ENCODE measurements around the gene TXNDC11.

TXNDC11 gene

DNA sequence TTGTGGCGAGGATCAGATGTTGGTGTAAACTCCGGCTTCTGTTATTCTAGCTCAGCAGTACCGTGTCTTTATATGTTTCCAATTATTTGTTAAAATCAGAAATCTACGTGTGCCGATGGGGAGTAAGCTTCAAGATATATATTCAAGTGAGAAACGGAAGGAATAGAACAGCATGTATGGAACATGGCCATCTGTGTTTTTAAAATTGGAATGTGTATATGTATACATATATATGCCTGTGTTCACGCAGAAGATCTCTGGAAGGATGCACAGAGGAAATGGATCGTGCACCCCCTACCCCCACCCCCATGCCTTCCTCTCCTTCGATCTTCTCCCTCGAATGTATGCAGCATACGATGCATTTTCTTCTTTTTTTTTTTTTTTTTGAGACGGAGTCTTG lies 82.1 kb downstream of the TXNDC11 start:
- DNase-seq (ENCODE audit: low read depth in 2 of 2): no peak
- no peak overlapping the region for H3K4me3 ChIP-seq (replicated peaks in 1 of 2; ENCODE audit: low read depth in 2 of 2, low read length in 2 of 2)
- TF ChIP-seq, protein P1, sequence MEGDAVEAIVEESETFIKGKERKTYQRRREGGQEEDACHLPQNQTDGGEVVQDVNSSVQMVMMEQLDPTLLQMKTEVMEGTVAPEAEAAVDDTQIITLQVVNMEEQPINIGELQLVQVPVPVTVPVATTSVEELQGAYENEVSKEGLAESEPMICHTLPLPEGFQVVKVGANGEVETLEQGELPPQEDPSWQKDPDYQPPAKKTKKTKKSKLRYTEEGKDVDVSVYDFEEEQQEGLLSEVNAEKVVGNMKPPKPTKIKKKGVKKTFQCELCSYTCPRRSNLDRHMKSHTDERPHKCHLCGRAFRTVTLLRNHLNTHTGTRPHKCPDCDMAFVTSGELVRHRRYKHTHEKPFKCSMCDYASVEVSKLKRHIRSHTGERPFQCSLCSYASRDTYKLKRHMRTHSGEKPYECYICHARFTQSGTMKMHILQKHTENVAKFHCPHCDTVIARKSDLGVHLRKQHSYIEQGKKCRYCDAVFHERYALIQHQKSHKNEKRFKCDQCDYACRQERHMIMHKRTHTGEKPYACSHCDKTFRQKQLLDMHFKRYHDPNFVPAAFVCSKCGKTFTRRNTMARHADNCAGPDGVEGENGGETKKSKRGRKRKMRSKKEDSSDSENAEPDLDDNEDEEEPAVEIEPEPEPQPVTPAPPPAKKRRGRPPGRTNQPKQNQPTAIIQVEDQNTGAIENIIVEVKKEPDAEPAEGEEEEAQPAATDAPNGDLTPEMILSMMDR (IDR thresholded peaks at IDR 0.05; ENCODE audit: low read depth, low read length): no peak

- no peak for DNase-seq (ENCODE audit: low read depth in 2 of 2)
- no peak overlapping the region for H3K4me3 ChIP-seq (replicated peaks in 1 of 2; ENCODE audit: low read depth in 2 of 2, low read length in 2 of 2)
- TF ChIP-seq, protein P1 (IDR thresholded peaks at IDR 0.05; ENCODE audit: low read depth, low read length): no peak
Measured at GRCh38 chr16:11658896-11659708, 83.6 kb downstream of the TXNDC11 start.

DNA sequence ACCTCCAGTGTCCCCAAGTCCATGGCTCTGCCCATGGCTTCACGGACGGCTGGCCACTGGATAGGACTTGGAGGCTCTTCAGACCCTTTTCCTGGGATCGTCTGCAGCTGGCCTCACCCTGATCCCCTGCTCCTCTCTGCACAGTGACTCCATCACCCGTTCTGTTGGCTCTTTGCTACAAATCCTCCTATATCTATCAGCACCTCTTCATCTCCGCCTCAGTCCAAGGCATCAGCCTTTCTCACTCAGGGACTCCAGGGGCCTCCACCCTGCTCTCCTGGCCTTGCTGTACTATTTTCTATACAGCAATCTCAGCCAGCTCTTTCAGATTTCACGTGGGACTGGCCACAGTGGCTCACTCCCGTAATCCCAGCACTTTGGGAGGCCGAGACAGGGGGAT lies 85.1 kb downstream of the TXNDC11 start:
- TF ChIP-seq, protein P1 (IDR thresholded peaks at IDR 0.05; ENCODE audit: low read depth, low read length): no peak
- DNase-seq (ENCODE audit: low read depth in 2 of 2): no peak
- H3K4me3 ChIP-seq (replicated peaks in 1 of 2; ENCODE audit: low read depth in 2 of 2, low read length in 2 of 2): no peak overlapping the region

- TF ChIP-seq, protein P1 (IDR thresholded peaks at IDR 0.05; ENCODE audit: low read depth, low read length): no peak
- H3K4me3 ChIP-seq (replicated peaks in 1 of 2; ENCODE audit: low read depth in 2 of 2, low read length in 2 of 2): no peak overlapping the region
- DNase-seq (ENCODE audit: low read depth in 2 of 2): no peak
Measured at GRCh38 chr16:11655655-11656054, 87.0 kb downstream of the TXNDC11 start.

GRCh38 chr16:11651796-11652195 lies 90.9 kb downstream of the TXNDC11 start:
- DNase-seq (ENCODE audit: low read depth in 2 of 2): no peak
- no peak overlapping the region for H3K4me3 ChIP-seq (replicated peaks in 1 of 2; ENCODE audit: low read depth in 2 of 2, low read length in 2 of 2)
- TF ChIP-seq, protein P1 (IDR thresholded peaks at IDR 0.05; ENCODE audit: low read depth, low read length): no peak

DNA sequence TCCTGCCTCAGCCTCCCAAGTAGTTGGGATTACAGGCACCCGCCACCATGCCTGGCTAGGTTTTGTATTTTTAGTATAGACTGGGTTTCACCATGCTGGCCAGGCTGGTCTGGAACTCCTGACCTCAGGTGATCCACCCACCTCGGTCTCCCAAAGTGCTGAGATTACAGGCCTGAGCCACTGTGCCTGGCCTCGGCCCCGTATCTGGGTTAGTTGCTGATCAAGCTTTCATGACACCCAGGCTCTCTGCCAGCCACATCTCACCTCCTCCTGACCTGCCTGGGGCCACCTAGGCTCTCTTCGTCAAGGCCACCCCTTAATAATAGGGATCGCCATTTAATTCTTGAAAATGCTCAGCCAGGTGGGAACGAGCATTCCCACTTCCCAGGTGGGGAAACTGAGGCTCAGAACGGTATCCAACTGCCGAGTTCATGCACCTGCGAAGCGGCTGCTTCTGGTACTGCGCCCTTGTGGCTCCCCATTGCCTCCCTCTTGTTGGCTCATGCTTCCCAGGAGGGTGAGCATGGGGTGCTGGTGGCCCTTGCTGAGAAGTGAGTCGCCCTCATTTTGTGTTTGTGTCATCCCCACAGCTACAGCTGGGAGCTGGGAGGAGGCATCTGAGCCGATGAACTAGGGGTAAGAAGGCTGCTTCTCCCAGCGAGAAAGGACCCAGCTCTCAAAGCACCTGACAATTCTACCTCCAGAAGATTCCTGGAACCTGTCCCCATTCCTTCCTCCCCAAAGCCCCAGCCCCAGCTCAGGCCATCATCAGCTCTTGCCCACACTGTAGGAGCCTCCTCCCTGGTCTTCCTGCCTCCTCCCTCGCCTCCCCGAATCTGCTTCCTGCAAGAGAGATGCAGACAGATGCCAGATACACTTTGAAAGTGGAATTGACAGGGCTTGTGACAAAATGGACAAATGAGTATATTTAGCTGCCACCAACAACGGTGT lies 91.7 kb downstream of the TXNDC11 start:
- DNase-seq (ENCODE audit: low read depth in 2 of 2): no peak

More for the DNA sequence above, 91.7 kb downstream of the TXNDC11 start:
- no peak overlapping the region for H3K4me3 ChIP-seq (replicated peaks in 1 of 2; ENCODE audit: low read depth in 2 of 2, low read length in 2 of 2)
- TF ChIP-seq, protein P1 (IDR thresholded peaks at IDR 0.05; ENCODE audit: low read depth, low read length): no peak
